ENCODE measurements around the gene SLC1A1. TPM values are rescaled to one million over a fixed set of nuclear protein-coding genes. Genes with fewer than 3 reads are reported as not detected.

Gene SLC1A1
- total RNA-seq, 1 donor from 2014 or later = 32.1 TPM

DNA sequence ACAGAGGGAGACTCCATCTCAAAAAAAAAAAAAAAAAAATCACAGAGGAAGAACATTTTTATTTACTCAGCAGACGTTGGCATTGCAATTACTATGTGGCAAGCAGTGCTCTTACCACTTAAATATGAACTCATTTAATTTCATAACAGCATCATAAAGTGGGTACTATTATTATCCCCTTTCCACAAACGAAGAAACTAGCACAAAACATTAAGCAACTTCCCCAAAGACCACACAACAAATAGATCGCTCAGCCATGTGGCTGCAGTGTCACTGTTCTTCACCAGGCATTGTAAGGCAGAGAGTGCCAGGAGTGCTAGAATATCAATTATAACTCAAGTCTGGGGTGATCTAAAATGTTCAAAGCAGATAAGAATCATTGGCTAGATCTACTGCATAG is 102.0 kb downstream of the SLC1A1 start:
- TF ChIP-seq, protein P1, sequence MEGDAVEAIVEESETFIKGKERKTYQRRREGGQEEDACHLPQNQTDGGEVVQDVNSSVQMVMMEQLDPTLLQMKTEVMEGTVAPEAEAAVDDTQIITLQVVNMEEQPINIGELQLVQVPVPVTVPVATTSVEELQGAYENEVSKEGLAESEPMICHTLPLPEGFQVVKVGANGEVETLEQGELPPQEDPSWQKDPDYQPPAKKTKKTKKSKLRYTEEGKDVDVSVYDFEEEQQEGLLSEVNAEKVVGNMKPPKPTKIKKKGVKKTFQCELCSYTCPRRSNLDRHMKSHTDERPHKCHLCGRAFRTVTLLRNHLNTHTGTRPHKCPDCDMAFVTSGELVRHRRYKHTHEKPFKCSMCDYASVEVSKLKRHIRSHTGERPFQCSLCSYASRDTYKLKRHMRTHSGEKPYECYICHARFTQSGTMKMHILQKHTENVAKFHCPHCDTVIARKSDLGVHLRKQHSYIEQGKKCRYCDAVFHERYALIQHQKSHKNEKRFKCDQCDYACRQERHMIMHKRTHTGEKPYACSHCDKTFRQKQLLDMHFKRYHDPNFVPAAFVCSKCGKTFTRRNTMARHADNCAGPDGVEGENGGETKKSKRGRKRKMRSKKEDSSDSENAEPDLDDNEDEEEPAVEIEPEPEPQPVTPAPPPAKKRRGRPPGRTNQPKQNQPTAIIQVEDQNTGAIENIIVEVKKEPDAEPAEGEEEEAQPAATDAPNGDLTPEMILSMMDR (conservative IDR thresholded peaks at IDR 0.05; ENCODE audit: low read depth, low read length) = no peak

DNA sequence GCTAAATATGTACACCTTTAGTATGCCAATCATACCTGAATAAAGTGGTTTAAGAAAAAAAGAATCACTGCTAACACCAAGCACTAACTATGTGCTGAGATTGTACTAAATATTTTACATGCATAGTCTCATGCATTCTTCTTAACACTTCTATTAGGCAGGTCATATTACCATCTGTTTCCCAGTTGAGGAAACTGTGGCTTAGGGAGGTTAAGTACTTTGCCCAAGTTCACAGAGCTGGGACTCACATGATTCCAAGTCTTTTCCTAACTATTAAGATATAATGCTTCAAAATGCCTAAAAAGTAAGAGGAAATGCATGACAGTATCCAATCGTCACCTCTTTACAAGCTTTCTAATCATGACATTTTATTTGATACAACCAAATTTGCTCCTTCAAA is 102.6 kb downstream of the SLC1A1 start:
- H3K4me3 ChIP-seq (ENCODE audit: low read depth, low read length) = no peak overlapping the region
- DNase-seq (ENCODE audit: low read depth) = no peak
- TF ChIP-seq, protein P1 (conservative IDR thresholded peaks at IDR 0.05; ENCODE audit: low read depth, low read length) = no peak

More for the DNA sequence above, 102.0 kb downstream of the SLC1A1 start:
- H3K4me3 ChIP-seq (ENCODE audit: low read depth, low read length) = no peak overlapping the region
- DNase-seq (ENCODE audit: low read depth) = no peak

DNA sequence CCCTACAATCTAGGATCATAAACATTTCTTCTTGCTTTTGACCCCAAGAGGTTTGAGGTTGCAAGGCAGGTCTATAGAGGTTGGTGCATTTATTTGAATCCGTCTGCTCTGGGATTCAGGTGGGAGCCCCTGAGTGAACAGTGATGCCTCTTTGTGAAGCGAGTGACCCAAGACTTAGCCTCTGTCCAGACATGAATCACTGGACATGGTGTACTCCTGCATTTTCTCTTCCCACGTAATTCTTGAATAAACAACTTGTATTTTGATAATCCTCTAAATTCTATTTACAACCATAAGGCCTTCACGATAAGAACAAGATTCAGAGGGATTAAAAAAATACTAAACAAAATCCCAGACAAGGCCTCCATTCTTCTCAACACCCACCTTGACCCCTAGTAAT is 104.3 kb downstream of the SLC1A1 start:
- no peak overlapping the region for H3K4me3 ChIP-seq (ENCODE audit: low read depth, low read length)
- TF ChIP-seq, protein P1 (conservative IDR thresholded peaks at IDR 0.05; ENCODE audit: low read depth, low read length) = no peak
- no peak for DNase-seq (ENCODE audit: low read depth)

DNA sequence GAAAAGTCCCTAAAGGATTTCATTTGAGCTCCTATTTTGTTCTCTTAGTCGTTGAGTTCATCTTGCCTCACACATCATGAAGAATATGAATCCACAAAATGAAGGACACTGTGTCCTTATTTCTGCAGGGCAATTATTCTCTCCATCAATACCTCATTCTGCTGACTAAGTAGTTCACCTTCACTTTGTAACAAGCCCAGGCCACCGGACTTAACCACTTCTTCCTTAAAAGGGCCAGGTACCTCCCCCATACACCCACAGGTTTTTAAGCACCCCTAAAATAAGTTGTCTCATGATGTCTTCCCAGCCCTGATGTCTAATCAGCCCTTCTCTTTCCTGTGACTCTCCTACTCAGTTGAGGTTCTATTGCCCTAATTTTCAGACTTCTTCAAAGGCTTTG is 104.7 kb downstream of the SLC1A1 start:
- TF ChIP-seq, protein P1 (conservative IDR thresholded peaks at IDR 0.05; ENCODE audit: low read depth, low read length) = no peak
- no peak for DNase-seq (ENCODE audit: low read depth)
- H3K4me3 ChIP-seq (ENCODE audit: low read depth, low read length) = no peak overlapping the region

DNA sequence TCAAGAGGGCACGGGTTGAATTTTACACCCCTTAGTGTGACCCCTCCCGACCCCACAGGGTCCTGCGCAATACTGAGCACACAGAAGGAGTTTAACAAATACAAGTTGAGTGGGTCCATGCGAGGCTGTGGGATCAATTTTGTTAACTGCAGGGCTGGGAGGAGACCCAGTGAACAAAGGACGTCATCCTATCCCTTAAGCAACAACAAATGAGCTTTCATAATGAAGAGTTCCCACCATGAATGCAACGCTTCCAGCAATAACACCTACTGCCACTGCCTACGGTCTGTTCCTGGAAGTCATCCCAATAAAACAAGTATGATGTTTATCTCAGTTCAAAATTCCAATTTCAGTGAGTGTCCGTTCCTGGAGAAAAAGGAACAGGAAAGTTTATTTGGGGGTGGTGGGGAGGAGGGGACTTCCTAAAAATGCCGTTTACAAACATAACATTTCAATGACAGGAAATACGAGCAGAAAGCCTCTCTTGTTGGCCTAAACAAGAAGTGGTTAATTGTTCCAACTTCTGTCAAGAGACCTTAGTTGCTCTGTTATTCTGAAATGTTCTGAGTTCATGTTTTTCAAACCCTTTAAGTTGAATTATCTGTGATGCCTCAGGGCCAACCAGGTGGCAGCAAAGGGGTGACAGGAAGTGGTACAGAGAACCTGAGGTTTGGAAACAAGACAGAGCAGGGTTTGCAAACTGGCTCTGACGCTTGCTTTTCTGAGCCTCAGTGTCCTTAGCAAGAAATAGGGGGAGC is 106.1 kb downstream of the SLC1A1 start:
- DNase-seq (ENCODE audit: low read depth) = no peak
- H3K4me3 ChIP-seq (ENCODE audit: low read depth, low read length) = no peak overlapping the region
- TF ChIP-seq, protein P1 (conservative IDR thresholded peaks at IDR 0.05; ENCODE audit: low read depth, low read length) = no peak

DNA sequence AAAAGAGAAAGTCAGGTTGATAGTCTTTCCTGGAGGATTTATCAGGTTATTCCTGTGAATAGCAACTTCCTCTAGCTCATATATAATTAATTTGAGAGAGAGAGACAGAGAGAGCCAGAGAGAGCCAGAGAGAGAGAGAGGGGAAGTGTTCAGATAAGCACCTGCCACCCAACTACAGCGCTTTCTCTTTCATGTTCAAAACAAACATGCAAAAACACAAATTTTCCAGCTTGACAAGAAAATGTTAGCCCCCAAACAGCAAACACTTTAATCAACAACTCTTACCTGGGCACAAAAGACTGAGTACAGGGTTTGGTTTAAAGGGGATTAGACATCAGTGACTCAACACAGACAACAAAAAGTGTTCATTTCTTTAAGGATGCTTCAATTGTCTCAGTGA is 110.1 kb downstream of the SLC1A1 start:
- H3K4me3 ChIP-seq (ENCODE audit: low read depth, low read length) = no peak overlapping the region
- no peak for DNase-seq (ENCODE audit: low read depth)
- TF ChIP-seq, protein P1 (conservative IDR thresholded peaks at IDR 0.05; ENCODE audit: low read depth, low read length) = no peak

DNA sequence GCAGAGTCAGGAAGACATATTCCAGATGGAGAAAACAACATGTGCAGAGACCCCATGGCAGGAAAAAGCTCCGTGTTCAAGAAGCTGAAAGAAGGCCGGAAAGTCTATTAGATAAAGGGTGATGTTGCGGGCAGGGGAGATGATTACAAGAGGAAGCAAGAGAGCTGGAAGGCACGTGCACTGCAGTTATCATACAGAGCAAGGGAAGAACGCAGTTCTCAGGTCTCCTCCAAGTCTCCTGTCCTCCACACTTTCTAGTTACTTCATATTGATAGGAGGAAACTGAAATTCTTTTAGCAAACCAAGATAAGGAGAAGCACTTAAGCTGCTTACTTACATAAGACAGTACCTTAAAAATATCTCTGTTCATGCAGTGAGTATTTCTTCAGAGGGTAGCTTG is 113.6 kb downstream of the SLC1A1 start:
- H3K4me3 ChIP-seq (ENCODE audit: low read depth, low read length) = no peak overlapping the region
- DNase-seq (ENCODE audit: low read depth) = no peak
- TF ChIP-seq, protein P1 (conservative IDR thresholded peaks at IDR 0.05; ENCODE audit: low read depth, low read length) = no peak

Data from epithelial cell of proximal tubule (primary cell).